GM10248 (cell line): ENCODE data around the gene LYSMD3.

ENCODE experiments used
- CTCF ChIA-PET: fragments of 300-600 bp; sonication (Branson Sonifier 250); formaldehyde crosslinking; extraction: SDS; loops from one replicate; lab custom pipeline; 2021; ENCODE audit warnings: antibody characterized with exemption; lab: Yijun Ruan, JAX
- POLR2A ChIA-PET: fragments of 350-650 bp; sonication (Branson Sonifier 250); formaldehyde crosslinking; extraction: SDS; loops from one replicate; lab custom pipeline; 2020; ENCODE audit warnings: antibody characterized with exemption; lab: Yijun Ruan, JAX
- DNase-seq: peaks from one replicate; pipeline ENCODE4 v3.0.0; 2012; ENCODE audit errors: extremely low spot score
- TF ChIP-seq, protein P1 (sequence below): IDR thresholded peaks from 2 replicates; pipeline ENCODE4 v1.5.1; 2012; ENCODE audit warnings: mild to moderate bottlenecking, low read depth; ENCODE audit errors: extremely low read depth, missing control alignments, control extremely low read depth

Gene LYSMD3

DNA sequence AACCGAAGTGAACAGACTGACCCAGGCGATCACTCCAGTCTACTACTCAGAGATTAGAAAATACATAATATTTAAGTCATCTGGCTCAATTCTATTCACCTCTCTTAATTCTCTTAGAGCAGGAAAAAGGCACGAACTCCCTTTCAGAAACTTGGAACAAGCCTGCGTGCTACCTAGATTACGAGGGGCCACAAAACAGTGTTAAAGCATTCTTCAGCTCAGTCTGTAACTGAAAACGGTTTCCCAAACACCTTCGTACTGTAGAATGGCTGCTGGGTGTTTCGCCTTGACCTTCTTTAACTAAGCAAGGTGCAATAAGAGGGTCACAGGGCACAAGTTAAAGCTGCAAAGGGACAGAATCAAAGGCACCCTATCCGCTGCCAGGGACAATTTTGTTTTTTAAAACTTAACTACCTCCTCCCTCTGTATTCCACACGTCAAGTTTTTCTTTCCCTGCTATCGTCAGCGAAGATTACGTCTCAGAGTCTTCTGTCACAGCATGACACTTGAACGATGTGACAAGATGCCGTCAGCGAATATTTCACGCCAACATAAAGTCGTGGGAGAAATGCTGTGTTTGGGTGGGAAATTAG lies 687 bp downstream of the LYSMD3 start:
- ChIA-PET CTCF (interaction anchor here (1.3 to 2.4 kb wide), 4 partner anchors 76 to 102 kb away, joined by 4 to 21 read pairs (median 7); no protein-coding TSS in a partner anchor), POLR2A (interaction anchor here (0.7 to 1.0 kb wide), 2 partner anchors 119 to 855 kb away, joined by 3 read pairs; partner anchors contain the start of genes ARRDC3 and CETN3)
- DNase-seq: peak; percentile 15
- TF ChIP-seq, protein P1, sequence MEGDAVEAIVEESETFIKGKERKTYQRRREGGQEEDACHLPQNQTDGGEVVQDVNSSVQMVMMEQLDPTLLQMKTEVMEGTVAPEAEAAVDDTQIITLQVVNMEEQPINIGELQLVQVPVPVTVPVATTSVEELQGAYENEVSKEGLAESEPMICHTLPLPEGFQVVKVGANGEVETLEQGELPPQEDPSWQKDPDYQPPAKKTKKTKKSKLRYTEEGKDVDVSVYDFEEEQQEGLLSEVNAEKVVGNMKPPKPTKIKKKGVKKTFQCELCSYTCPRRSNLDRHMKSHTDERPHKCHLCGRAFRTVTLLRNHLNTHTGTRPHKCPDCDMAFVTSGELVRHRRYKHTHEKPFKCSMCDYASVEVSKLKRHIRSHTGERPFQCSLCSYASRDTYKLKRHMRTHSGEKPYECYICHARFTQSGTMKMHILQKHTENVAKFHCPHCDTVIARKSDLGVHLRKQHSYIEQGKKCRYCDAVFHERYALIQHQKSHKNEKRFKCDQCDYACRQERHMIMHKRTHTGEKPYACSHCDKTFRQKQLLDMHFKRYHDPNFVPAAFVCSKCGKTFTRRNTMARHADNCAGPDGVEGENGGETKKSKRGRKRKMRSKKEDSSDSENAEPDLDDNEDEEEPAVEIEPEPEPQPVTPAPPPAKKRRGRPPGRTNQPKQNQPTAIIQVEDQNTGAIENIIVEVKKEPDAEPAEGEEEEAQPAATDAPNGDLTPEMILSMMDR: no peak

DNA sequence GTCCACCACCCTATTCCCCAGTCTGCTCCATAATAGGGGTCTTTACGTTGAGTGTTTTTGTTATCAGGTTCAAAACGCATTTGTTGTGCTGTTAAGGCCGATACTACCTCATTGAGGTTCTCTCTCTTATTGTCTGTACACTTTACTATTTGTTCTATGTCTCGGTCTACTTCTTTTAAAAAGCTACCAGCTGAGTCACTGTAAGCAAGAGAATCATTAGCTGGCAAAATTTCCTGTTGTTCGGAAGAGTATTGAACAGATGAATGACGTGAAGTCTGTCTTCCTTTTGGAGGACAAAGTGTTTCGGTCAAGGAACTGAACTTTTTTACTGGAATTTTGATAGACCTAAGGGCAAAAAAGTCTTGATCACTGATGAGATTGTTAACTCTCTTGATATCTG lies 10.3 kb downstream of the LYSMD3 start:
- TF ChIP-seq, protein P1: no peak
- CTCF ChIA-PET: interaction anchor here (0.9 to 1.6 kb wide), 5 partner anchors 11 to 80 kb away, joined by 3 to 6 read pairs (median 4); partner anchors contain the start of gene LYSMD3
- POLR2A ChIA-PET: no interaction called here
- no peak for DNase-seq

DNA sequence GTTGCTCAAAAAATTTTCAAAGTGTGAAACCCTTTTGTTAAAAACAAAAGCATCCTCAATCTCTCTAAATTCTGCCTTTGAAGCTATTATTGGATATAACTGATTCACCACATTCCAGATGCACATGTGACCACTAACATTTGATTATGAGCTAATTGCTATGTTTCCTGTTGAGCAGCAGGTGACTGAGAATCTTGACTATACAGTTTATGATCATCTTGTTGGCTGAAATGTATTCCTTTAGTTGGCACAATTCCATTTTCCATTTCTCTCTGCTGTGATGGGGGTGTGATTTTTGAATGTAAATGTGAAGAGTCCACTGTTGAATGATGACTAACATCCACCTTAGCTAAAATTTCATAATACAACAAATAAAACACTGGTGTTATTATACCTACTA lies 10.7 kb downstream of the LYSMD3 start:
- TF ChIP-seq, protein P1: no peak
- POLR2A ChIA-PET: no interaction called here
- DNase-seq: no peak
- CTCF ChIA-PET: interaction anchor here (0.9 to 1.6 kb wide), 5 partner anchors 11 to 79 kb away, joined by 3 to 6 read pairs (median 4); partner anchors contain the start of gene LYSMD3

DNA sequence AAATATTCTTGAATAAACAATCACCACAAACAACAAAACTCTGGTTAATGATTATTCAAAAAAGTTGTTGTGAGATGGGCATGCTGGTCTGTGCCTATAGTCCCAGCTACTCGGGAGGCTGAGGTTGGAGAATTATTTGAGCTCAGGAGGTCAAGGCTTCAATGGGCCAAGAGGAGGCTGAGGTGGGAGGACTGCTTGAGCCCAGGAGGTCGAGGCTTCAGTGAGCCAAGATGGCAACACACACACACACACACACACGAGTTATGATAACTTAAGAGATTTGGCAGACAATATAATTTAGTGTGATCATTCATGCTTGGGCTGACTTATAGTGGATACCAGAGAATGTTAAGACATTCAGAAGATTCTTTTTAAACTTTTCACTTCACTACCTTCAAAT lies 14.9 kb downstream of the LYSMD3 start:
- POLR2A ChIA-PET: no interaction called here

DNA sequence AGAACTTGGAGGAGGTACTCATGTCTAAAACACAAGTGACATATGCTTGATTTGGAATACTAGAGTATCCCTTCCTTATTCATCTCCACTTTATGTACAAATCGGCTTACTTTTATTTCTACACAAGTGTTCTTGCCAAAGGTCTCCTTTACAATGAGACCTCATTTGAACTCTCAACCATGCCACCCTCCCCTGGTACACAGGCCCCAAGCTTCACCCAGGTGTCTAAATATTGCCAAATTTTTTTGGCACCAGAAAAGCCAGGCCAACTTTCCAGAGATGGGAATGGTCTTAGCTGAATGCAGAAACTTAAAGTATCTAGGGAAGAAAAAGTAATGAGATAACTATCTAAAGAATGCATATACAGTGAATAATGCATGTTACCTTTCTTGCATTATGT lies 18.9 kb downstream of the LYSMD3 start:
- CTCF ChIA-PET: interaction anchor here (0.9 kb wide), 1 partner anchor 11 kb away, joined by 3 read pairs; no protein-coding TSS in a partner anchor
- TF ChIP-seq, protein P1: no peak
- no peak for DNase-seq
- POLR2A ChIA-PET: interaction anchor here (0.7 kb wide), 1 partner anchor 32 kb away, joined by 3 read pairs; no protein-coding TSS in a partner anchor

More for the DNA sequence above, 14.9 kb downstream of the LYSMD3 start:
- TF ChIP-seq, protein P1: no peak
- no peak for DNase-seq
- CTCF ChIA-PET: interaction anchor here (1.2 kb wide), 1 partner anchor 11 kb away, joined by 3 read pairs; no protein-coding TSS in a partner anchor

DNA sequence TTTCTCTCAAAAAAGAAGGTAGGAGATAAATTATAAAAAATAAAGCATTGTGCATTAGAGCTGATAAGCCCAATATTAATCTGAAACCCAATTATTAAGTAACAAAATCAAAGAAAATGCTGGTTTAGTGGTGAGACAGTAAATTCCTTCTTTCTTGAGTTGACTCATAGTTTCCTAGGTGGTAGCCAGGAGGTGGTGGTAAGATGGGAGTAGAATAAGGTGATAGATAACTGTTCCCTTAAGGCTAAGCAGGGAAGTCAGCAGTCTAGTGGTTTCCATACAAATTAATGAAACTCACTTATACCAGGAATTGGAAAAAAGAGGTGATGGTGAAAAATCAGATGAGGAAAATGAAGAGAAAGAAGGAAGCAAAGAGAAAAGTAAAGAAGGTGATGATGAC lies 23.2 kb downstream of the LYSMD3 start:
- POLR2A ChIA-PET: no interaction called here
- DNase-seq: no peak
- CTCF ChIA-PET: no interaction called here
- TF ChIP-seq, protein P1: no peak
